ENCODE results near the gene ERGIC3. TPM values are rescaled to one million over a fixed set of nuclear protein-coding genes. Genes with fewer than 3 reads are reported as not detected.

ERGIC3 gene
- polyA plus RNA-seq, 2 of the 4 experiments (the other 2 are of a cell fraction): 239 to 343 TPM

DNA sequence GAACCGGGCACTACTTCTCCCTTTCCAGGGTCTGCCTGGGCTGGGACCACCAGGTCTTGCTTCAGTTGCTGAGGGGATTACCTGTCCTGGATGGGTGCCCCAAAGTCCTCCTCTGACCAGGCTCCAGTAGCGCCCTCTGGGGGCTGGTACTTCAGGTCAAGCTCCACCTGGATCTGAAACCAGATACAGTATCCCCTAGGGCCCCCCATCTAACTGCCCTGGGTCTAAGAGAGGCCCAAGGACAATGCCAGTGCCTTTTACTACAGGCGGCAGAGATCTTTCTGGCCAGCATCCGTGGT lies 62.5 kb downstream of the ERGIC3 start:
- ChIA-PET CTCF (interaction anchor here (0.8 to 4.1 kb wide), 8 partner anchors 9 to 141 kb away, joined by 3 to 44 read pairs (median 4); partner anchors contain the start of gene SPAG4), POLR2A (interaction anchor here (0.8 kb wide), 1 partner anchor 12 kb away, joined by 3 read pairs; no protein-coding TSS in a partner anchor)
- WGBS (ENCODE audit: missing lambda C conversion rate): 37% methylated on average over 4 of the region's 4 CpGs
- Histone ChIP-seq H3K27ac (no peak overlapping the region), H3K4me1 (peaks cover 19% of the 10 kb centered on the region), H3K4me3 (no peak overlapping the region), H3K9me3 (no peaks in the 10 kb centered on the region), H3K4me2 (no peak overlapping the region)
- FAIRE-seq: no peak
- no peak for DNase-seq (ENCODE audit: low read depth in 1 of 2, low spot score in 1 of 2)
- TF ChIP-seq SMC3 (IDR thresholded peaks at IDR 0.05) (0 out of 3 replicates have a peak, but pooled peaks have one; percentile 17), RAD21 (conservative IDR thresholded peaks at IDR 0.05 in 1 of 2, IDR thresholded peaks at IDR 0.05 in 1 of 2) (peak in 1 of 2 experiments; percentile 28; a peak in 2 of 5 replicates), RFX5 (IDR thresholded peaks at IDR 0.05) (no peak)
- TF ChIP-seq, protein P1, sequence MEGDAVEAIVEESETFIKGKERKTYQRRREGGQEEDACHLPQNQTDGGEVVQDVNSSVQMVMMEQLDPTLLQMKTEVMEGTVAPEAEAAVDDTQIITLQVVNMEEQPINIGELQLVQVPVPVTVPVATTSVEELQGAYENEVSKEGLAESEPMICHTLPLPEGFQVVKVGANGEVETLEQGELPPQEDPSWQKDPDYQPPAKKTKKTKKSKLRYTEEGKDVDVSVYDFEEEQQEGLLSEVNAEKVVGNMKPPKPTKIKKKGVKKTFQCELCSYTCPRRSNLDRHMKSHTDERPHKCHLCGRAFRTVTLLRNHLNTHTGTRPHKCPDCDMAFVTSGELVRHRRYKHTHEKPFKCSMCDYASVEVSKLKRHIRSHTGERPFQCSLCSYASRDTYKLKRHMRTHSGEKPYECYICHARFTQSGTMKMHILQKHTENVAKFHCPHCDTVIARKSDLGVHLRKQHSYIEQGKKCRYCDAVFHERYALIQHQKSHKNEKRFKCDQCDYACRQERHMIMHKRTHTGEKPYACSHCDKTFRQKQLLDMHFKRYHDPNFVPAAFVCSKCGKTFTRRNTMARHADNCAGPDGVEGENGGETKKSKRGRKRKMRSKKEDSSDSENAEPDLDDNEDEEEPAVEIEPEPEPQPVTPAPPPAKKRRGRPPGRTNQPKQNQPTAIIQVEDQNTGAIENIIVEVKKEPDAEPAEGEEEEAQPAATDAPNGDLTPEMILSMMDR (IDR thresholded peaks at IDR 0.05): peak; percentile 37; the same call in 2 of the 3 replicates
- ATAC-seq: peak in 1 of 2 experiments; percentile 50; a peak in 3 of 6 replicates

DNA sequence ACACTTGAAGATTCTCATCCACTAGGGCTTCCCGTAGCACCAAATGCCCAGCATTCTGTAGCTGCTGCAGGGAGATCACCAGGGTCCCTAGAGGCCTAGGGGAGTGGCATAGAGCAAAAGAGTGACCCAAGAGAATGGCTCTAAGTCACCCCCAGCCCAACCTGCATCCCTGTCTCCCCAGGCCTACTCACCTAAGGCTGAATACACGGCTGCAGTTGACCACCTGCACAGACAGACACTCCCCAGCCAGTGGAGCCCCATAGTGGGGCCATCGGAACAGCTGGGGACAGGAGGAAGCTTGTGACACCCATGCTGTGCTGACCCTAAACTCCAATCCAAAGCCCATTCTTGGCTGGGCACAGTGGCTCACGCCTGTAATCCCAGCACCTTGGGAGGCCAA lies 64.2 kb downstream of the ERGIC3 start:
- ChIA-PET POLR2A (no interaction called here), CTCF (interaction anchor here (4.1 kb wide), 1 partner anchor 11 kb away, joined by 44 read pairs; the partner anchor contains the start of gene SPAG4)
- Histone ChIP-seq H3K4me1 (peaks cover 16% of the 10 kb centered on the region), H3K4me3 (no peak overlapping the region), H3K9me3 (no peaks in the 10 kb centered on the region), H3K4me2 (no peak overlapping the region), H3K27ac (no peak overlapping the region)
- no peak for FAIRE-seq
- WGBS (ENCODE audit: missing lambda C conversion rate): 69% methylated on average over 4 of the region's 4 CpGs
- TF ChIP-seq GATA3 (IDR thresholded peaks at IDR 0.05; ENCODE audit: borderline replicate concordance): no peak
- no peak for TF ChIP-seq HOXA7 (CRISPR knock-in tag; IDR thresholded peaks at IDR 0.05)
- TF ChIP-seq, protein P1 (IDR thresholded peaks at IDR 0.05): no peak
- TF ChIP-seq CBX2 (IDR thresholded peaks at IDR 0.05; ENCODE audit: borderline replicate concordance, low read depth): no peak
- TF ChIP-seq, protein P2, sequence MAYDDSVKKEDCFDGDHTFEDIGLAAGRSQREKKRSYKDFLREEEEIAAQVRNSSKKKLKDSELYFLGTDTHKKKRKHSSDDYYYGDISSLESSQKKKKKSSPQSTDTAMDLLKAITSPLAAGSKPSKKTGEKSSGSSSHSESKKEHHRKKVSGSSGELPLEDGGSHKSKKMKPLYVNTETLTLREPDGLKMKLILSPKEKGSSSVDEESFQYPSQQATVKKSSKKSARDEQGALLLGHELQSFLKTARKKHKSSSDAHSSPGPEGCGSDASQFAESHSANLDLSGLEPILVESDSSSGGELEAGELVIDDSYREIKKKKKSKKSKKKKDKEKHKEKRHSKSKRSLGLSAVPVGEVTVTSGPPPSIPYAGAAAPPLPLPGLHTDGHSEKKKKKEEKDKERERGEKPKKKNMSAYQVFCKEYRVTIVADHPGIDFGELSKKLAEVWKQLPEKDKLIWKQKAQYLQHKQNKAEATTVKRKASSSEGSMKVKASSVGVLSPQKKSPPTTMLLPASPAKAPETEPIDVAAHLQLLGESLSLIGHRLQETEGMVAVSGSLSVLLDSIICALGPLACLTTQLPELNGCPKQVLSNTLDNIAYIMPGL (CRISPR knock-in tag; IDR thresholded peaks at IDR 0.05; ENCODE audit: borderline replicate concordance): no peak
- TF ChIP-seq NR3C1 (IDR thresholded peaks at IDR 0.05): no peak
- no peak for TF ChIP-seq HOXB5 (CRISPR knock-in tag; IDR thresholded peaks at IDR 0.05)
- TF ChIP-seq KDM1A (IDR thresholded peaks at IDR 0.05; ENCODE audit: low read depth): no peak
- TF ChIP-seq POLR2AphosphoS2 (conservative IDR thresholded peaks at IDR 0.05; ENCODE audit: low read length): no peak
- no peak for TF ChIP-seq MYC (IDR thresholded peaks at IDR 0.05; ENCODE audit: borderline replicate concordance, low read length)
- TF ChIP-seq ZNF302 (CRISPR knock-in tag; IDR thresholded peaks at IDR 0.05): no peak
- no peak for TF ChIP-seq EP300 (IDR thresholded peaks at IDR 0.05)
- no peak for TF ChIP-seq NPAS2 (CRISPR knock-in tag; IDR thresholded peaks at IDR 0.05; ENCODE audit: borderline replicate concordance)
- no peak for TF ChIP-seq ZSCAN20 (CRISPR knock-in tag; IDR thresholded peaks at IDR 0.05)
- no peak for TF ChIP-seq FOXS1 (CRISPR knock-in tag; IDR thresholded peaks at IDR 0.05)
- TF ChIP-seq, protein P3, sequence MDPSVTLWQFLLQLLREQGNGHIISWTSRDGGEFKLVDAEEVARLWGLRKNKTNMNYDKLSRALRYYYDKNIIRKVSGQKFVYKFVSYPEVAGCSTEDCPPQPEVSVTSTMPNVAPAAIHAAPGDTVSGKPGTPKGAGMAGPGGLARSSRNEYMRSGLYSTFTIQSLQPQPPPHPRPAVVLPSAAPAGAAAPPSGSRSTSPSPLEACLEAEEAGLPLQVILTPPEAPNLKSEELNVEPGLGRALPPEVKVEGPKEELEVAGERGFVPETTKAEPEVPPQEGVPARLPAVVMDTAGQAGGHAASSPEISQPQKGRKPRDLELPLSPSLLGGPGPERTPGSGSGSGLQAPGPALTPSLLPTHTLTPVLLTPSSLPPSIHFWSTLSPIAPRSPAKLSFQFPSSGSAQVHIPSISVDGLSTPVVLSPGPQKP (IDR thresholded peaks at IDR 0.05; ENCODE audit: low read depth, low read length): no peak
- TF ChIP-seq PHF8 (IDR thresholded peaks at IDR 0.05; ENCODE audit: borderline replicate concordance, low read depth): no peak
- TF ChIP-seq, protein P4, sequence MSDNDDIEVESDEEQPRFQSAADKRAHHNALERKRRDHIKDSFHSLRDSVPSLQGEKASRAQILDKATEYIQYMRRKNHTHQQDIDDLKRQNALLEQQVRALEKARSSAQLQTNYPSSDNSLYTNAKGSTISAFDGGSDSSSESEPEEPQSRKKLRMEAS (IDR thresholded peaks at IDR 0.05): no peak
- no peak for ATAC-seq
- DNase-seq (ENCODE audit: low read depth in 1 of 2, low spot score in 1 of 2): no peak

Measured in A549 (cell line).